NCI-H128 (cell line): ENCODE results near the gene ACVRL1.

ENCODE experiments used
- DNase-seq: peaks from one replicate; lab custom pipeline; 2025; ENCODE audit not compliant: unreplicated experiment; lab: John Stamatoyannopoulos, UW

Gene ACVRL1

GRCh38 chr12:51914034-51914923, 7.0 kb downstream of the ACVRL1 start:
- DNase-seq = no peak

GRCh38 chr12:51915003-51915625, 7.8 kb downstream of the ACVRL1 start:
- DNase-seq = no peak

GRCh38 chr12:51915951-51916350, 8.6 kb downstream of the ACVRL1 start:
- DNase-seq = no peak

GRCh38 chr12:51917041-51917590, 9.8 kb downstream of the ACVRL1 start:
- DNase-seq = no peak

GRCh38 chr12:51917746-51918453, 10.6 kb downstream of the ACVRL1 start:
- no peak for DNase-seq

GRCh38 chr12:51920046-51920445, 12.7 kb downstream of the ACVRL1 start:
- no peak for DNase-seq

- no peak for DNase-seq
Measured at GRCh38 chr12:51921017-51921725, 13.9 kb downstream of the ACVRL1 start.

- DNase-seq = no peak
Measured at GRCh38 chr12:51922146-51922545, 14.8 kb downstream of the ACVRL1 start.

GRCh38 chr12:51922762-51923505, 15.6 kb downstream of the ACVRL1 start:
- no peak for DNase-seq

- no peak for DNase-seq
Measured at GRCh38 chr12:51923506-51924365, 16.4 kb downstream of the ACVRL1 start.

GRCh38 chr12:51924551-51925319, 17.4 kb downstream of the ACVRL1 start:
- no peak for DNase-seq

- no peak for DNase-seq
Measured at GRCh38 chr12:51925346-51926063, 18.2 kb downstream of the ACVRL1 start.

GRCh38 chr12:51926064-51926632, 18.8 kb downstream of the ACVRL1 start:
- DNase-seq = no peak

GRCh38 chr12:51926718-51927117, 19.4 kb downstream of the ACVRL1 start:
- DNase-seq = no peak

- no peak for DNase-seq
Measured at GRCh38 chr12:51932218-51933076, 25.1 kb downstream of the ACVRL1 start.

- no peak for DNase-seq
Measured at GRCh38 chr12:51934080-51934479, 26.8 kb downstream of the ACVRL1 start.

- DNase-seq = no peak
Measured at GRCh38 chr12:51937926-51938325, 30.6 kb downstream of the ACVRL1 start.
